Activated CD4-positive, alpha-beta T cell treated with anti-CD3 and anti-CD28 coated beads, Interleukin-2, Interleukin-4, amounts not matched to agents 100 ng/mL and 50 ng/mL, durations not matched to agents 16 hours and 8 hours (primary cell): ENCODE measurements around the gene INSL3.

Experiments used
- DNase-seq: peaks from one replicate; pipeline ENCODE4 v3.0.0-alpha.2; 2020; ENCODE audit warnings: low spot score

The INSL3 gene, protein sequence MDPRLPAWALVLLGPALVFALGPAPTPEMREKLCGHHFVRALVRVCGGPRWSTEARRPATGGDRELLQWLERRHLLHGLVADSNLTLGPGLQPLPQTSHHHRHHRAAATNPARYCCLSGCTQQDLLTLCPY

GRCh38 chr19:17821190-17821589, at the start of gene INSL3:
TSS of gene INSL3 (minus strand) at chr19:17821519. CDS start at chr19:17821506, 13 bp downstream.
- no peak for DNase-seq

DNA sequence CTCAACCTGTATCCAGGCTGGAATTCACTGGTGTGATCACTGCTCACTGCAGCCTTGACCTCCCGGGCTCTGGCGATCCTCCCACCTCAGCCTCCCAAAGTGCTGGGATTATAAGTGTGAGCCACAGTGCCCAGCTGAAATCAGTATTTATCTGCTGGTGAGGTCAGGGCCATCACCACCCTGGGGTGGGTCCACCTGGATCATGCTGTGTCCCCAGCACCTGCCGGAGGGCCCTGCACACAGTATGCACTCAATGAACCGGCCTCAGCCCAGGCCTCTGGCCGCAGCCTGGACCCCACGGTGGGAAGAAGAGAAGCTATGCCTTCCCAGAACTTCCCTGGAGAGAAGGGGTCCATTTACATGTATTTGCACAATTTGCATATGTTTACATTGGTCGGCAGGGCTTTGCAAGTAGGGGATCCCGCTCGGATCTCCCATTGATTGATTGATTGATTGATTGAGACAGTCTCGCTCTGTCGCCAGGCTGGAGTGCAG, 47.8 kb upstream of the INSL3 start:
- DNase-seq: no peak

GRCh38 chr19:17868669-17869068, 47.4 kb upstream of the INSL3 start:
- no peak for DNase-seq

- no peak for DNase-seq
Observed at GRCh38 chr19:17866964-17867486, 45.7 kb upstream of the INSL3 start.

- DNase-seq: no peak
Observed at GRCh38 chr19:17866312-17866963, 45.1 kb upstream of the INSL3 start.

GRCh38 chr19:17865364-17866311, 44.3 kb upstream of the INSL3 start:
- no peak for DNase-seq

DNA sequence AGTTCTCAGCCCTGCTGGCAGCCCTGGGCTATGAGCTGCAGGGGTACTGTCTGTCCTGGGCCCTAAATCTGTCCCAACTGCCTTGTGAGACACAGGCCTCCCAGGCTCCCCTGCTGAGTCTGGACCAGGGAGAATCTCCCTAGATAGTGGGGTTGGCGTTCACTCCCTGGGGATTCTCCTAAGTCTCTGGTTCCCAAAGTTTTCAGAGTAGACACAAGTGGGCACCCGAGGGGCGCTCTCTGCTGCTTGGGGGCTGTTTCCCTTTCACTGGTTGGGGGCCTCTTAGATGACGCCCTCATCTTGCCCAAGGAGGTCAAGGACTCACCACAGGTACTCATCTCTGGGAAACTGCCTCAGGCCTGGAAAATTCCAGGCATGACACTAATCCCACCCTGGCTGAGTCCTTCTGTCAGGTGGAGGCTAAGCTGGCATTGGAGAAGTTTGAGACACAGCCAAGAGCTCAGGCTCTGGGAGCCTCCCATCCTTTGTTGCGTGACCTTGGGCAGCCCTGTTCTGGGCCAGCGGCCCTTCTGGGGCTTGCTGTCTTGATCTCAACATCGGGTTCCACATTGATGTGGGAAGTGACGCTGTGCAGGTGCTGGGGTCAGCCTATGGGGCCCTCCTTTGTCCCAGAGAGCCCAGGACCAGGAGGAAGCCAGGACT, 42.3 kb upstream of the INSL3 start:
- no peak for DNase-seq

DNA sequence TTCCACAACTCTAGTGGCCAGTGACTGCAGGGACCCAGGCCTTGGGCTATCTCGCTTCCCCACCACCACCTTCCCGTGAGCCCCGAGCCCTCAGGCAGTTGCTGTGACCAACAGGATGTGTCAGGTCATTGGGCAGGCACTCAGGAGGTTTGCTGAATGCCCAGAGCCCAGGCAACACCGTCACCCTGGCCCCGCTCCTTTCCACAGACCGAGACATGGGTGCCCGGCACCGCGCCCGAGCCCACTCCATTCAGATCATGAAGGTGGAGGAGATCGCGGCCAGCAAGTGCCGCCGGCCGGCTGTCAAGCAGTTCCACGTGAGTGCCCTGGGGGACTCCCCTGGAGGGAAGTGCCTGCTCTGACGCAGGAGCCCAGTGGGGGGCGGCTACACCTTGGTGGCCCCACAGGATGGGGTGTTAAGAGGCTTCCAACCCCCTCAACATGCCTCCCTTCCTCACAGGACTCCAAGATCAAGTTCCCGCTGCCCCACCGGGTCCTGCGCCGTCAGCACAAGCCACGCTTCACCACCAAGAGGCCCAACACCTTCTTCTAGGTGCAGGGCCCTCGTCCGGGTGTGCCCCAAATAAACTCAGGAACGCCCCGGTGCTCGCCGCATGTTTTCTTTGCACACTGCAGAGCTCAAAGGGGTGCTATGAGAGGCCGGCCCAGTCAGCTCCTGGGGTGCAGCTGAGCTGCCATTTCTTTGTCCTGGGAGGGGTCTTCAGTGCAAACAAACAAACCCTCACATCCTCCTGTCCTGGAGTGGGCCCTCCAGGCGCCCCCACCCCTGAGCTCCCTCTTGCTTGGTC, 41.6 kb upstream of the INSL3 start:
- DNase-seq: no peak

- DNase-seq: no peak
Observed at GRCh38 chr19:17861542-17862402, 40.5 kb upstream of the INSL3 start.

DNA sequence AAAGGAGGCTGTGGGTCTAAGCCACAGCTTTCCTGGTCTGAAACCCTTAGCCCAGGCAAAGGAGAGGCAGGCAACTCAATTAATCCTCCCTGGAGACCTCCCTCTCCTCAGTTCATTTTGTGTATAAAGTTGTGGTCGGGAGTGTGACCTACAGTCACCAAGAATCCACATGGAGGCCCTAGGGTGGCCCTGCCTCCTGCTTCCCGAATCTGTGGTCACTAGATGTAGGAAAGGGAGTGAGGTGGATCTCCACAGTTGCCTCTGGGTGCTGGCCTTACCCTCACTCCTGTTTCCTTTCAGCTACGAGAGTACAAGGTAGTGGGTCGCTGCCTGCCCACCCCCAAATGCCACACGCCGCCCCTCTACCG, 39.7 kb upstream of the INSL3 start:
- DNase-seq: no peak

DNA sequence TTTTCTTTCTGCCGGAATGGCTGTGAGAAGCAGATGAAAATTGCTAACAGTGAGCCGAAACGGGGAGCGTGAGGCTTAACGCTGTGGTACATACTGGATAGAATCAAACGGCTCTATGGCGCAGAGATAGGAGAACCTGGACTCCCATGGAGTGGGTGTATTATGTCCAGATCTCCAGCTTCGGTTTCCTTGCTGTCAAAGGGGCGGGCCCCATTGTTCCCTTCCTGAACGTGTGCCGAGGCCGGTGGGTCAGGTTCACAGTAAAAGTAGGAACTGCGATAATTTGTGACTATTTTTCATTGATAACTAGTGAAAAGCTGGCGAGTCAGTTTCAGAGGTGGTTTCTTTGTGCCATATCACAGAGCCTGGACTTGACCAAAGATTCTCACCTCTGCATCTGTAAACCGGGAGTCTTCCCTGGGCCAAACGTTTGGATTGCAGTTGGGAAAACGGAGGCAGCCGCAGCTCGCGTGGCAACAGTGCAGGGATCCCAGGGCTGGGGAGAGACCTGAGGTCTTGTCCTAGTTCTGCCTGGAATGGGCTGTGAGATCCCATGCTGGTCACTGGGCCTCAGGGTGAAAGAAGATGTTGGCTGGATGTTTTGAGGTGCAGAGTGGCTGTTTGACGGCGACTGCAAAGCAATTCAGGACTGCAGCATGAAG, 39.1 kb upstream of the INSL3 start:
- DNase-seq: no peak

DNA sequence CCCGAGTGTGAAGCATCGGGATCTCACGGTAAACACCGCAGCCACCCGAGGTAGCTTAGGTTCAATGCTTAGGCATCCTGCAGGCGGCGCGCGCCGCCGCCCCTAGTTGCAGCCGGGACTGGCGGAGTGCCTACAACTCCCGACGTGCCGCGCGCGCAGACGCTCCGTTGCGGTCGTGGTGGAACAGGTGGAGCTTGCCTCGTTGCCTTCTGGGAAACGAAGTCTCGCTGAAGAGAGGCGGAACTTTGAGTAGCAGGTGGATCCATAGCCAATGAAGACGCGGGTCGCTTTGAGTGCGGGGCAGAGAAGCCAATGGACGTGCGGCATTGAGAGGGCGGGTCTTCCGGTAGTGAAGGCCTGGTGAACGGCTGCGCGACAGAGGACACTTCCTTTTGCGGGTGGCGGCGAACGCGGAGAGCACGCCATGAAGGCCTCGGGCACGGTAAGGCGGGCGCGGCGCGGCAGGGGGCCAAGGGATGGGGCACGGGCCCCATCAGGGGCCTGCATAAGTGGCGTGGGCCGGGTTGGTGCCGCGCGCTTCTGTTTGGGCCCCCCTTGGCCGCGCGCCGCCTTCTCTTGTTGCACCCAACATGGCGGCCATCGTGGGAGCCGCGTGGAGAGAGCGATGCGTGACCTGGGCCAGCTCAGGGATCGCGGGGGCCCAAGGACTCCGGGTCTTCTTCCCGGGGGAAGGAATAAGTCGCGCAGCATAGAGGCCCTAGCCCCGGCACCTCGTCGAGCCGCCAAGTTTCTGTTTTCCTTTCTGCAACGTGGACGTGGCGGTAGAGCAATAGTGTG, 38.4 kb upstream of the INSL3 start, which contains the start of gene RPL18A:
Gene RPL18A (plus strand): TSS at position 378 of the 798 bp plus-strand sequence. CDS start 47 bp downstream, at position 425.
- peak; percentile 100 for DNase-seq

DNA sequence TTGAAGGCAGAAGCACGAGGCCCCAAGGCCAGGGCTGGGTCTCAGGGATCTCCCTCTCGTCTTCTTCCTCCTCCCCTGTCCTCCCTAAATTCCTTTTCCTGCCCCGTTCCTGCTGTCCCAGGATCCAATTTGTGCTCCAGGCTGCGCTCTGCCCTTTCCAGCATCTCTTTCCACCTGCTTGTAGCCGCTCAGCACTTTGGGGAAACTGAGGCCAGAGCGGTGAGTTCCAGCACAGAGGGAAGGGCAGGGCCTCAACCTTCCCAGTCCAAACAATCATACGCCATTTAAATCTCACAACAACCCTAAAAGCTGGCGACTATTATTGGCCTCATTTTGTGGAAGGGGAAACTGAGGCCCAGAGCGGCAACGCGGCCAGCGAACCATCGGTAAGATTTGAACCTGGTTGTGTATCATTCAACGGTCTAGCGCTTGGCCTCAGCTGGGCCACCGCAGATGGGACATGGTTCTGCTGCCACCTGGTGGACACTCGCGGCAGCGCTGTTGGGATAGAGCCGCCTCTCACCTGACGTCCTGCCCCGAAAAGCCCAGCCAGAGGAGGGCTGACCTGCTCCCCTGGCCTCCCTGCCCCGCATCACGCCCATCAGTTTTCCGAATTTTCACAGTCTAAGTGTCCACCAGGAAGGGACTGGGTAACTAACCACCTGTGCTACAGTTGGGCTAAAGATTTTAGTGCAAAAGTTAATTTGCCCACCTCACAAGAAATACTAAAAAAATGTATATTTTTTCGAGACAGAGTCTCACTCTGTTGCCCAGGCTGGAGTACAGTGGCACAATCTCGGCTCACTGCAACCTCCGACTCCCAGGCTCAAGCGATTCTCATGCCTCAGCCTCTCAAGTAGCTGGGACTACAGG, 34.2 kb upstream of the INSL3 start:
- DNase-seq: peak; percentile 94

- DNase-seq: no peak
Observed at GRCh38 chr19:17854061-17854460, 32.7 kb upstream of the INSL3 start.

DNA sequence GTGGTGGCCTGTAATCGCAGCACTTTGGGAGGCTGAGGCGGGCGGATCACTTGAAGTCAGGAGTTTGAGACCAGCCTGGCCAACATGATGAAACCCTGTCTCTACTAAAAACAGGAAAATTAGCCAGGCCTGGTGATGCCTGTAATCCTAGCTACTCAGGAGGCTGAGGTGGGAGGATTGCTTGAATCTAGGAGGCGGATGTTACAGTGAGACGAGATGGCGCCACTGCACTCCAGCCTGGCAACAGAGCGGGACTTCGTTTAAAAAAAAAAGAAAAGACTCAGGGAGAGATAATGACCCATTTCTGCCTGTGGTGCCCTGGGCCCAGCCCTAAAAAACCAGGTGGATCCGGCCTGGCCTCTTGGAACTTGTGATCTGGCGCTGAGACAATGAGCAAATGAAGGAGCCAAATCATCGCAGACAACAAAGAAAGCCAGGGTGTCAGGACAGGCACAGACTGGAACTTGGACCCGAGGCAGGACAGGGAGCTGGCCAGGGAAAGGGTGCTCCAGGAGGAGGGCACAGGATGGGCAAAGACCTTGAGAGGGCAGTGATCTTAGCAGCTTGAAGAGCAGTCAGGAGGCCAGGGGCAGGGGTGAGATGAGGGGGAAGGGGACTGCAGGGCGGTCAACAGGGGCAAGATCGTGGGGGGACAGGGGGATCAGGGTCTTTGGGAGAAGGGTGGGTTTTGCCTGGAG, 27.4 kb upstream of the INSL3 start:
- DNase-seq: no peak

GRCh38 chr19:17847538-17848366, 26.4 kb upstream of the INSL3 start, which contains the start of gene JAK3:
TSS of gene JAK3 (minus strand) at chr19:17847982. CDS start at chr19:17844417, 3,565 bp downstream.
- peak; percentile 92 for DNase-seq
